SJCRH30 (cell line): ENCODE results near the gene AMBRA1. TPM values are rescaled to one million over a fixed set of nuclear protein-coding genes. Genes with fewer than 3 reads are reported as not detected.

Experiments
- DNase-seq, 2 experiments: peaks; one replicate each; pipeline ENCODE4 v3.0.0-alpha.2; 2015 to 2020
- H3K27ac ChIP-seq: fragments of 250-450 bp; sonication (Bioruptor Pico); 2 replicates; pipeline ENCODE4 v1.5.1; 2020; ENCODE audit warnings: mild to moderate bottlenecking, moderate library complexity
- H3K27me3 ChIP-seq: fragments of 250-450 bp; sonication (Bioruptor Pico); 2 replicates; pipeline ENCODE4 v1.5.1; 2020; ENCODE audit warnings: mild to moderate bottlenecking, moderate library complexity
- H3K36me3 ChIP-seq: fragments of 250-450 bp; sonication (Bioruptor Pico); 2 replicates; pipeline ENCODE4 v1.5.1; 2020; ENCODE audit warnings: mild to moderate bottlenecking, moderate library complexity
- H3K4me1 ChIP-seq: fragments of 250-450 bp; sonication (Bioruptor Pico); 2 replicates; pipeline ENCODE4 v1.5.1; 2020; ENCODE audit warnings: mild to moderate bottlenecking, moderate library complexity
- H3K4me3 ChIP-seq: fragments of 250-450 bp; sonication (Bioruptor Pico); 2 replicates; pipeline ENCODE4 v1.5.1; 2020; ENCODE audit warnings: mild to moderate bottlenecking, moderate library complexity
- H3K9me3 ChIP-seq: fragments of 250-450 bp; sonication (Bioruptor Pico); replicated peaks from 2 replicates; pipeline ENCODE4 v1.5.1; 2020; ENCODE audit warnings: mild to moderate bottlenecking, moderate library complexity
- total RNA-seq: library from RNA; depleted of rRNA; stranded (reverse); fragments of >200 nt; shearing (Covaris generic); gene quantifications from 2 replicates; pipeline ENCODE4 v1.2.3, GENCODE V29; 2014; rRNA removed

Gene AMBRA1
- total RNA-seq, 1 experiment from 2014 or later, result 23.1 TPM

- no peak overlapping the region for H3K4me3 ChIP-seq
- H3K36me3 ChIP-seq, result no peaks in the 10 kb centered on the region
- peaks cover 7% of the 10 kb centered on the region for H3K4me1 ChIP-seq
- DNase-seq, result no peak
- no peaks in the 10 kb centered on the region for H3K9me3 ChIP-seq
- H3K27ac ChIP-seq, result no peak overlapping the region
- no peaks in the 10 kb centered on the region for H3K27me3 ChIP-seq
Observed at GRCh38 chr11:46351148-46351547, 242.7 kb downstream of the AMBRA1 start.

DNA sequence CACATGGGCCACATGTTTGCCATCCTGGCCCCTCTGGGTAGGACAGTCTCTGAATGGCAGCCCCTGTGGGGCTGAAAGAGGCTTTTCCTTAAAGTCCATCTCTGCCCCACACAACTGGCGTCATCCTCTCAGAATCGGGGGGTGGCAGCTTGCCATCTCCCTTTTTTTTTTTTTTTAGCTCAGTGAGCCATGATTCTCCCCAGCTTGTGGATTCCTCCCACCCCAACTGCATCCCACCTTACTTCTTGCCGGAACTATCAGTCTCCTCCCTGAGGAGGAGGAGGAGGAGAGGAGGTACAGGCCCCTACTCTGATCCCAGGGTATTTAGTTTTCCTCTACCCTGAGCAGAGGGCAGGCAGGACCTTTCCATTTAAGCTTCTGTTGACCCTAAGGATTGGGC, 243.1 kb downstream of the AMBRA1 start:
- DNase-seq, result no peak
- Histone ChIP-seq H3K27me3 (no peaks in the 10 kb centered on the region), H3K4me3 (no peak overlapping the region), H3K27ac (no peak overlapping the region), H3K9me3 (no peaks in the 10 kb centered on the region), H3K36me3 (no peaks in the 10 kb centered on the region), H3K4me1 (peaks cover 10% of the 10 kb centered on the region)

GRCh38 chr11:46348566-46349401, 245.0 kb downstream of the AMBRA1 start:
- H3K27me3 ChIP-seq, result no peaks in the 10 kb centered on the region; the same call in 1 of the 2 replicates
- H3K4me1 ChIP-seq, result peaks cover 19% of the 10 kb centered on the region
- H3K9me3 ChIP-seq, result no peaks in the 10 kb centered on the region
- no peaks in the 10 kb centered on the region for H3K36me3 ChIP-seq
- H3K27ac ChIP-seq, result no peak overlapping the region
- no peak for DNase-seq
- no peak overlapping the region for H3K4me3 ChIP-seq

DNA sequence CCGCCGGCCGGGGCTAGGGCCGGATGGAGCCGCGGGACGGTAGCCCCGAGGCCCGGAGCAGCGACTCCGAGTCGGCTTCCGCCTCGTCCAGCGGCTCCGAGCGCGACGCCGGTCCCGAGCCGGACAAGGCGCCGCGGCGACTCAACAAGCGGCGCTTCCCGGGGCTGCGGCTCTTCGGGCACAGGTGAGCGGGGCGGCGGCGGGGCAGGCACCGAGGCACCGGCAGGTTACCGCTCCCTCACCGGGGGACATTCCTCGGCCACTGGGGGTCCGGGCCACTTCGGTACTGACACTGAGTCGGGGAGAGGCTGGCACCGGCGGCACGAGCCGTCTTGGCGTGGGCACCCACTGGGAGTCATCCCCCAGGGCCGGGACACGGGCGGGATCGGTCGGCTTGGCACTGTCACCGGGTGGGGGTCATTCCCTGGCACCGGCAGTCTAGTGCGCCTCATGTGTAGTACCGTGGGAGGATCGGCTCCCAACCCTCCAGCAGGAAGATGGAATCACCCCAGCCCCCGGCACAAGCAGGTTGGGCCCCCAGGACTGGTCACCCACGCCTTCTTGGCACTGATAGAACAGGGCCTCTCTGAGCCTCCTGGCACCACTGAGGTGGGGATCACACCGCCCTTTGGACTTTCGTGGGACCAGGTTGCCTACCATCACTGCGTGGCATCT, 246.0 kb downstream of the AMBRA1 start:
- Histone ChIP-seq H3K27me3 (no peaks in the 10 kb centered on the region; the same call in 1 of the 2 replicates), H3K9me3 (no peaks in the 10 kb centered on the region), H3K4me3 (peak overlapping the region; percentile 97), H3K36me3 (no peaks in the 10 kb centered on the region), H3K4me1 (peaks cover 19% of the 10 kb centered on the region), H3K27ac (no peak overlapping the region; the same call in 1 of the 2 replicates)
- DNase-seq, result no peak

- peak; percentile 79 to 86 for DNase-seq
- peaks cover 19% of the 10 kb centered on the region for H3K4me1 ChIP-seq
- H3K27ac ChIP-seq, result no peak within 1 kb of the TSS; the same call in 1 of the 2 replicates
- H3K4me3 ChIP-seq, result peak within 1 kb of the TSS; percentile 97
- H3K9me3 ChIP-seq, result no peaks in the 10 kb centered on the region
- peaks cover 5% of the 10 kb centered on the region for H3K27me3 ChIP-seq
- H3K36me3 ChIP-seq, result no peaks in the 10 kb centered on the region
Observed at GRCh38 chr11:46346886-46347636, 246.8 kb downstream of the AMBRA1 start, which contains the start of gene DGKZ. TSS of gene DGKZ (plus strand) at chr11:46347463. CDS start at chr11:46347660, 197 bp downstream.

Other genes with a start within 250 kb of the AMBRA1 start
- 34.2 and 42.1 TPM in 2 replicates for gene DGKZ, start 246.6 kb downstream of the AMBRA1 start, total RNA-seq
- gene MDK, start 212.4 kb downstream of the AMBRA1 start, total RNA-seq, result 122 and 142 TPM in 2 replicates
- gene CHRM4, start 202.2 kb downstream of the AMBRA1 start, total RNA-seq, result 0.81 and 0.97 TPM in 2 replicates
- 8.4 and 9.3 TPM in 2 replicates for gene HARBI1, start 23.2 kb upstream of the AMBRA1 start, total RNA-seq
- gene ATG13, start 23.5 kb upstream of the AMBRA1 start, total RNA-seq, result 77.4 and 83.6 TPM in 2 replicates
- gene ARHGAP1, start 106.6 kb upstream of the AMBRA1 start, total RNA-seq, result 21.7 and 21.8 TPM in 2 replicates
- gene ZNF408, start 107.0 kb upstream of the AMBRA1 start, total RNA-seq, result 8.5 and 8.7 TPM in 2 replicates
- 0.06 and 0.15 TPM in 2 replicates for gene F2, start 125.2 kb upstream of the AMBRA1 start, total RNA-seq